Measurements from ENCODE around the gene THTPA. TPM values are rescaled to one million over a fixed set of nuclear protein-coding genes. Genes with fewer than 3 reads are reported as not detected.

THTPA gene
- total and polyA plus RNA-seq, 2 of the 13 experiments (the other 11 are each of a cell fraction or from before 2014, with no cell fraction given): 7.4 to 8.7 TPM

DNA sequence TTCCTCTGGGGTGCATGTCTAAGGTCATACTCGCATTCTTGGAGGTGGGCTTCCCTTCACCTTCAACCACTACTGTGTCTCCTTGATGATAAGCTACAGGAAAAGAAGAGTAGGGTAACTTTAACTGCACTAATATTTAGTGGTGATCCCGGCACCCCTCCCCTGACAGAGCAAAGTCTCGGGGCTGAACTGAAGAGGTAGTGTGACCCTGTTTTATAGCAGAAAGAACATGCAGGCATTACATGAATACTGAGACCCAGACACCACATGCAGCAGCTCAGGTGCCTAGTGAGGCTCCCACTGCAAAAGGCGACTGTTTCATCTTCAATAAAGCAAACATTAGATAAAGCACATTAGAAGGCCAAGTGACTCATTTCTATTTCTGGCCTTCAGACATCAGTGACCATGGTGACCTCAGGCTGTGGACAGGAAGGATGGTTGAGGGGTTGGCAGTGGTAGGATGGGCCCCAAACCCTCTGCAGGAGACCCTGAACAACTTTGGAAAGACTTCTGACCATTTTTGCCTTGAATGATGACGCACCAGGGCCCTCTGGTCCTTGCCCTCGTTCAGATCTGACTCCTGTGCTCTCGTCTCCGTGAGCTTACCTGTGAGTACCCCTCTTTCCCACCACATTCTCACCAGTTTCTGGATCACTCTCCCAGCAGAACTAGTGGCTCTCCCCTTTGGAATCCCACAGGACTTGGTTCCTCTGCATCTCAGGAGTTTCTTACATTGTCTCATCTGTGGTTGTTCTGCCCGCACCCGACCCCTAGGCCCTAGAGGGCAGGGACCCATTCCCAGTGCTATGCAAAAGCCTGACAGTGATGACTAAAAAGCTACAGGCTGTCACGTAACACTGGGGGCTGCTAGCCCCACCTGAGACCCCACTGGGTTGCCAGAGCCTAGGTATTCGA lies 46.4 kb downstream of the THTPA start (continued):
- TF ChIP-seq ZNF549 (CRISPR knock-in tag; IDR thresholded peaks at IDR 0.05) (no peak), POLR2A (IDR thresholded peaks at IDR 0.05; ENCODE audit: insufficient read depth in 1 of 2, low read depth in 2 of 2, low read length in 2 of 2) (0 out of 4 replicates have a peak, but pooled peaks of 1 of the 2 experiments have one; percentile 40), BCL3 (CRISPR knock-in tag; IDR thresholded peaks at IDR 0.05) (peak; percentile 22; the same call in 1 of the 2 replicates), BCL6 (CRISPR knock-in tag; IDR thresholded peaks at IDR 0.05) (peak; percentile 82), ZNF510 (CRISPR knock-in tag; IDR thresholded peaks at IDR 0.05; ENCODE audit: low read depth) (no peak), TEAD2 (CRISPR knock-in tag; IDR thresholded peaks at IDR 0.05) (no peak), FOXA1 (IDR thresholded peaks at IDR 0.05) (no peak), FOXA1 (CRISPR knock-in tag; IDR thresholded peaks at IDR 0.05) (peak; percentile 78), ZNF12 (CRISPR knock-in tag; IDR thresholded peaks at IDR 0.05) (peak; percentile 83; the same call in 1 of the 2 replicates), U2AF1 (optimal IDR thresholded peaks at IDR 0.05; ENCODE audit: low read depth, low read length) (no peak), THAP11 (CRISPR knock-in tag; IDR thresholded peaks at IDR 0.05) (peak; percentile 79), ZNF720 (CRISPR knock-in tag; IDR thresholded peaks at IDR 0.05) (no peak), DR1 (CRISPR knock-in tag; IDR thresholded peaks at IDR 0.05) (no peak), RBAK (CRISPR knock-in tag; IDR thresholded peaks at IDR 0.05) (no peak), NFRKB (IDR thresholded peaks at IDR 0.05) (no peak), ONECUT2 (CRISPR knock-in tag; IDR thresholded peaks at IDR 0.05) (peak; percentile 62; the same call in 1 of the 2 replicates), PBX3 (CRISPR knock-in tag; IDR thresholded peaks at IDR 0.05; ENCODE audit: borderline replicate concordance) (no peak), GATAD2A (CRISPR knock-in tag; IDR thresholded peaks at IDR 0.05) (peak; percentile 96), JUND (CRISPR knock-in tag; IDR thresholded peaks at IDR 0.05) (peak; percentile 92), ZNF160 (CRISPR knock-in tag; IDR thresholded peaks at IDR 0.05) (no peak), ZNF10 (CRISPR knock-in tag; IDR thresholded peaks at IDR 0.05; ENCODE audit: borderline replicate concordance, low read depth) (no peak), DNMT3B (CRISPR knock-in tag; conservative IDR thresholded peaks at IDR 0.05) (no peak), ZBED4 (CRISPR knock-in tag; IDR thresholded peaks at IDR 0.05; ENCODE audit: borderline replicate concordance) (no peak), ZNF674 (CRISPR knock-in tag; IDR thresholded peaks at IDR 0.05; ENCODE audit: low read depth) (no peak), RFX5 (IDR thresholded peaks at IDR 0.05; ENCODE audit: low read depth, low read length) (no peak), THYN1 (CRISPR knock-in tag; IDR thresholded peaks at IDR 0.05; ENCODE audit: borderline replicate concordance, low read depth) (0 out of 2 replicates have a peak, but pooled peaks have one; percentile 17), ZNF17 (CRISPR knock-in tag; IDR thresholded peaks at IDR 0.05) (no peak)

Data from HepG2 (cell line).